GM19455 (cell line): ENCODE data around the gene SH2D1B.
"Not testable (repeated sequence)": the region's sequence is repeated elsewhere in the genome, so short reads cannot be mapped to it uniquely, and the experiment has no call there.

Experiments
- ATAC-seq: cut with Tn5 transposase; IDR thresholded peaks from one replicate; pipeline ENCODE4 v1.9.1; 2021; ENCODE audit not compliant: unreplicated experiment

The SH2D1B gene, protein sequence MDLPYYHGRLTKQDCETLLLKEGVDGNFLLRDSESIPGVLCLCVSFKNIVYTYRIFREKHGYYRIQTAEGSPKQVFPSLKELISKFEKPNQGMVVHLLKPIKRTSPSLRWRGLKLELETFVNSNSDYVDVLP

DNA sequence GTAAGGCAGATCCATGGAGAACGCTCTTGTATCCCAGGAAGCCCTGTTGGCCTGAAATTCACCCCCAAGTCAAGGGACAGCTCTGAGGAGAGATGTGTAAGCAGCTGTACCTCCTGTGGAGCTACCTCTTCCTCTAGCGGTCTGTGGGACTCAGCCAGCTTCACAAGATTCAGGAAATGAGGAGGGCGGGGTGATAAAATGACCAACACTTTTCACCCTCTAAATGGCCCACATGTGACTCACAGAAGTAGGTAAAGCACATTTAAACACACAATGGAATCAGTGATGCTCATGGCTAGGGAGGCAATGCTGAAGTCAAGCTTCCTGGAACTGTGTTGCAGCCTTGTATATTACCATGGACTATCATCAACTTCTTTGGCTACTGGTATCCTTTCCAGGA is at the start of gene SH2D1B:
Gene SH2D1B, minus strand, starts transcription at position 135 of the 400 bp plus-strand sequence. Its CDS starts 120 bp downstream, at position 15.
- no peak for ATAC-seq

DNA sequence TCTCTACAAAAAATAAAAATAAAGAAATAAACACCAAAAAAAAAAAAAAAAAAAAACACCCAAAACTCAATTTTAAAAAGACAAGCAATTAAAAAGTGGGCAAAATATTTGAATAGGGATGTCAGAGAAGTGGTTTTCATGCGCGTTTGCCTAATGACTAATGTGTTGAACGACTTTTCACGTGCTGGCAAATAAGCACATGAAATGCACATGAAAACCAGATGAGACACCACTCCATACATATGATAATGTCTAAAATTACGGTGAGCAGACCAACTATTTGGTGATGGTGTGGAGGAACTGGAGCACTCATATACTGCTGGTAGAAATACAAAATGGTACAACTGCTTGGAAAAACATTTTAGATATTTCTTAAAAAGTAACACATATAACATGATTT is 46.3 kb upstream of the SH2D1B start:
- no peak for ATAC-seq

DNA sequence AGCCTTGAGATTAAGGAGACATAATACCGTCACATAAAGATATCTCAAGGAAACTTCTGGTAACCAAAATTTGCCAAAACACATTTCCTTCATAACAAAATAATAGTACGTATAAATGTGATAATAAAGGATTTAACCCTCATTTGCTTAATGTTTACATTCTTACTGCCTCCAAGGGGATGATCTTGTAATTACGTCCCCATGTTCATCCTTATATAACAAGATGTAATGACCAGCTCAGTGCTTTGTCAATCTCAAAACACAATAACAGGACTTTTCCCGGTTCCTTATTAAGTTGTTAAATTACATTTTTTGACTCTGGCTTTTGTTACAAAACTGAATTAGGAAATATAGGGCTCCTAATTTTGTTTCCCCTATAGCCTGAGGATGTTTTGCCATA is 44.4 kb upstream of the SH2D1B start:
- no peak for ATAC-seq

DNA sequence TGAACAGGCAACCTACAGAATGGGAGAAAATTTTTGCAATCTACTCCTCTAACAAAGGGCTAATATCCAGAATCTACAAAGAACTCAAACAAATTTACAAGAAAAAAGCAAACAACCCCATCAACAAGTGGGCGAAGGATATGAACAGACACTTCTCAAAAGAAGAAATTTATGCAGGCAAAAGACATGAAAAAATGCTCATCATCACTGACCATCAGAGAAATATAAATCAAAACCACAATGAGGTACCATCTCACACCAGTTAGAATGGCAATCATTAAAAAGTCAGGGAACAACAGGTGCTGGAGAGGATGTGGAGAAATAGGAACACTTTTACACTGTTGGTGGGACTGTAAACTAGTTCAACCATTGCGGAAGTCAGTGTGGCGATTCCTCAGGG is 42.4 kb upstream of the SH2D1B start:
- not testable (repeated sequence) for ATAC-seq

DNA sequence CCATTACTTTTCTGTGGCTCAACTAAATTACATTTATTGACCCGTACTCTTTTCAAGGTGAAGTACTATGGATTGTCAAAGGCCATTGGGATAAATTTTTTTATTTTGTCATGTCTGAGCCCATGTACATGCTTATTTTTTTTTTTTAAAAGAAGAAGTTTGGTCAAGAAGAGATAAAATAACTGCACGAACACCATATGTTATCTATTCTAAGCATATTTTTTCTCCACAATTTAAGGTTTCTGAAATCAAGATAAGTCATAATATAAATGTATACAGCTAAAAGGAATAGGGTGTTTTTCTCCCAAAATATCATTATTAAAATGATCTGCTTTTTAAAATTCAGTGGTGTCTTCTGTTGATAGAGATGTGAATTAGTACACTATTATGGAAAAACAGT is 35.0 kb upstream of the SH2D1B start:
- no peak for ATAC-seq

DNA sequence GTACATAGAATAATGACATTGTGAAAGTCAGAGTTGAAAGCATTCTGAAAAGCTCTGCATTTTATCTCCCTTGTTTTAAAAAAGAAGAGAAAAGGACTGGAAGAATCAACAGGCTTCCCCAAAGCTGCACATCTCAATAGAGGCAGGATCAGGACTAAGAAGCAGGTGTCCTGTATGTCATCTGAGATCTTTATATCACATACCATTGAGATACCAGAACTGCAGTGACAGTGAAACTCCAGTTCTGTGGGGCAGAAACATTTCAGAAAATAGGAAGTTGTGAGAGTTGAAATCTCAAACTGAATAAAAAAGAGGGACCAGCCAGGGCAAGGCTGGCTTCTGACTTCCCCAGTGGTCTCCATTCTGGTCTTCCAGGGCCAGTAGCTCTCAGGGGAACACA is 33.0 kb upstream of the SH2D1B start:
- ATAC-seq = no peak

DNA sequence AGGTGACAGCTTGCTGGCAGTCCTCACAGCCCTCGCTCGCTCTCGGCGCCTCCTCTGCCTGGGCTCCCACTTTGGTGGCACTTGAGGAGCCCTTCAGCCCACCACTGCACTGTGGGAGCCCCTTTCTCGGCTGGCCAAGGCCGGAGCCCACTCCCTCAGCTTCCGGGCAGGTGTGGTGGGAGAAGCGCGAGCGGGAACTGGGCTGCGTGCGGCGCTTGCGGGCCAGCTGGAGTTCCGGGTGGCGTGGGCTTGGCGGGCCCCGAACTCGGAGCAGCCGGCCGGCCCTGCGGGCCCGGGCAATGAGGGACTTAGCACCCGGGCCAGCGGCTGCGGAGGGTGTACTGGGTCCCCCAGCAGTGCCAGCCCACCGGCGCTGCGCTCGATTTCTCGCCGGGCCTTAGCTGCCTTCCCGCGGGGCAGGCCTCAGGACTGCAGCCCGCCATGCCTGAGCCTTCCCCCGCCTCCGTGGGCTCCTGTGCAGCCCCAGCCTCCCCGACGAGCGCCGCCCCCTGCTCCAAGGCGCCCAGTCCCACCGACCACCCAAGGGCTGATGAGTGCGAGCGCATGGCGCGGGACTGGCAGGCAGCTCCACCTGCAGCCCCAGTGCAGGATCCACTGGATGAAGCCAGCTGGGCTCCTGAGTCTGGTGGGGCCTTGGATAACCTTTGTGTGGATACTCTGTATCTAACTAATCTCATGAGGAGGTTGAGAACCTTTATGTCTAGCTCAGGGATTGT is 21.2 kb upstream of the SH2D1B start:
- ATAC-seq = not testable (repeated sequence)

DNA sequence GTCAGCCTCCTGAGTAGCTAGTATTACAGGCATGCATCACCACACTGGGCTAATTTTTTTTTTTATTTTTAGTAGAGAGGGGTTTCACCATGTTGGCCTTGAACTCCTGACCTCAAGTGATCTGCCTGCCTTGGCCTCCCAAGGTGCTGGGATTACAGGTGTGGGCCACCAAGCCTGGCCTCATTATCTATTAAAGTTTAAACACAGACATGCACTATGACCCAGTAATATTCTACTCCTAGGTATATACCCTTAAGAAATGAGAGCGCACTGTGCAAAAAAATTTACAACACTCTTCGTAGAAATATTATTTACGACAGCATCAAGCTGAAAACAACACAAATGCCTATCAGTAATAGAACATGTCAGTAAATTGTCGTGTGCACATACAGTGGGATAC is 18.6 kb upstream of the SH2D1B start:
- ATAC-seq = no peak

DNA sequence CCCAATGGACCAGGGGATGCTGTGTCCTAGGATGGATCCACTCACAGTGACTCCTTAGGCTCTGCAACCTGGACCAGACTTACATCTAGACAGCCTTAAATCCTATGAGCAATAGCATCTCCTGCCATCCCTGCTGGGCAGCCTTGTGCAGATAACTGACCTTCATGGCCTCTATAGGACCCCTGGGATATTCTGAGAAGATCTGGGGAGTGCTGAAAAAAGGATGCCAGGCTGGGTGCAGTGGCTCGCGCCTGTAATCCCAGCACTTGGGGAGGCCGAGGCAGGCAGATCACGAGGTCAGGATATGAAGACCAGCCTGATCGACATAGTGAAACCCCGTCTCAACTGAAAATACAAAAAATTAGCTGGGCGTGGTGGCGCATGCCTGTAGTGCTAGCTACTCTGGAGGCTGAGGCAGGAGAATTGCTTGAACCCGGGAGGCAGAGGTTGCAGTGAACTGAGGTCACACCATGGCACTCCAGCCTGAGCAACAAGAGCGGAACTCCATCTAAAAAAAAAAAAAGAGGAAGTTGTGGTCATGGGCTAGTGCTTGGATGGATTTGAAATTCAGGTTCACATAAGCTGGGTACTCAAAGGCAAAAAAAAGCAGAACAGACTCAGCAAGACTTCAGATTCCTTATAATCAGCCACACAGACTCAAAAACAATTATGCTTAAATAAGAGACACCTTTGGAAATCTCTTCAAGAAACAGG is 10.9 kb upstream of the SH2D1B start:
- ATAC-seq = no peak

DNA sequence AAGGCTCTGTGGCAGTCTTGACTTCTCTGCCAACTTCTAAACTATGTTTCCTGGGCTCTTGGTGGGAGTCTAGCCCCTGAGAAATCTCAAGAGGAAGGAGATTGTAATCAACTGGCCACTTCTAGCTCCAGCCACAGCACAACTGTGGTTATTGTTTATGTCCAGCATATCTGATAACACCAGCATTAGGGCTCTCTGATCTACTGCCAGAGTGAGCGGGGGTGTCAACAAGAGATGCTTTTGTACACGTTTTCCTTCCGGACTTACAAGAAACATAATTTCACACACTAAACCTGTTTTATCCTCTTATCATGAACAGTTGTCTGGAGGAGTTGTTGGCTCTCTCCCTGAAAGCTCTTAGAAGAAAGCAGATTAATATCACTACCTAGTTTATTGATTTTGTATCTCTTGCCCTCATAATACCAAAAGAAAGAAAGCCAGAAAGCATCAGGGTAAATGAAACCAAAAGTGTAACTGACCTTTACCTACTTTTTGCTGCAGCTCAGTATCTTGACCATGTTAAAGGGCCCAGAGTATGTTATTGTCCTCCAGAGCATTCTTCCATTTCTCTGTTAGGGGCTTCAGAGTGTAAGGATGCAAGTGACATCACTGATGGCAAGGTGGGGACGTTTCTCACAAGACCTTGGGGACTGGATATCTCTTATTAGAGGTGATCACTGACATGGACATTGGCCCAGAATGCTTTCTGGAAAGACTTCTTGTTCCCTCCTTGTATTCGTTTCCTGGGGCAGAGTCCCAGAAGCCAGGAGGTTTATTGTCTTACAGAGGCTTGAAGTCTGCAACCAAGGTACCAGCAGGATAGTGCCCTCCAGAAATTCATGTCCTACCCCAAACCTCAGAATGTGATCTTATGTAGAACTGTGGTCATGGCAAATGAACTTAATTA is 9.6 kb upstream of the SH2D1B start:
- ATAC-seq = no peak

DNA sequence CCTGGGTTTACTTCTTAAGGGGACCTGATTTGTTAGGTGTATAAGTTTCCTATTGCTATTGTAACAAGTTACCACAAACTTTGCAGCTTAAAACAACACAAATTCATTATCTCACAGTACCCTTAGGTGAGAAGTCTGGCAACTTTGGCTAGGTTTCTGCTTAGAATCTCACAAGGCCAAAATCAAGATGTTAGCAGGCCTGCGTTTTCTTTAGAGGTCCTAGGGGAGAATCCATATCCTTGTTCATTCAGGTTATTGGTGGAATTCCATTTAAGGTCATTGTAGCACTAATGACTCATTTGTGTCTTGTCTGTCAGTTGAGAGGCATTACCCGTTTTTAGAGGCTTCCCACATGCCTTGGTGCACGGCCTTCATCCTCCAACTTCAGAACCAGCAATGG is 8.2 kb upstream of the SH2D1B start:
- ATAC-seq = no peak

DNA sequence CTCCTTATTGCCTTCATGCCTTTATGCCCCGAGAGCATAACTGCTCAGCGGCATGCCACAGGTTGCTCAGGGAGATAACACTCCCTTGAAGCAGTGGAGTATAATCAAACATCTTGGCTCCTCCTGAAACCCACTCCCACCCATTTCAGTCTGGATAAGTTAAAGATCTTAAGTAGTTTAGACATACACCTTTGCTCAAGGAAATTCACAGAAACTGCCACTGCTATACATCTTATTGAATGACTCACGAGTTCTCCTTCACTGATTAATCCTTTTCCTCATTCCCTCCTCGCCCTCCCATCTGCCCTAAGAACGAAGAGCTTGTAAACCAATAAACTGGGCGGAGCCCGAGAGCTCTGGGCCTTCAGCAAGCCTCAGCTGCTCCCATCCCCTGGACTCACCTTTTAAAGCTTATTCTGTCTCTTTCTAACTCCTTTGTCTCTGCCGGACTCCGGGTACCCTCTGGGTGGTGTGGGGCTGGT is 7.6 kb upstream of the SH2D1B start:
- not testable (repeated sequence) for ATAC-seq

DNA sequence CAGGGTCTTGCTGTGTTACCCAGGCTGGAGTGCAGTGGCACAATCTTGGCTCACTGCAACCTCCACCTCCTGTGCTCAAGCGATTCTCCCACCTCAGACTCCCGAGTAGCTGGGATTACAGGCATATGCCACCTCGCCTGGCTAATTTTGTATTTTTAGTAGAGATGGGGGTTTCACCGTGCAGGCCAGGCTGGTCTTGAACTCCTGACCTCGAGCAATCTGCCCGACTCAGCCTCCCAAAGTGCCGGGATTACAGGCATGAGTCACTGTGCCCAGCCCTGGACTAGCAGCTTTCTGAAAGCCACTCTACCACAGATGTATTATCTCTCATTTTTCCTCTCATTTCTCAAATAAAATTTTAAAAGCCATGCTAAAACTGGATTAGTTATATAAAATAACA is 6.6 kb upstream of the SH2D1B start:
- ATAC-seq = not testable (repeated sequence)

DNA sequence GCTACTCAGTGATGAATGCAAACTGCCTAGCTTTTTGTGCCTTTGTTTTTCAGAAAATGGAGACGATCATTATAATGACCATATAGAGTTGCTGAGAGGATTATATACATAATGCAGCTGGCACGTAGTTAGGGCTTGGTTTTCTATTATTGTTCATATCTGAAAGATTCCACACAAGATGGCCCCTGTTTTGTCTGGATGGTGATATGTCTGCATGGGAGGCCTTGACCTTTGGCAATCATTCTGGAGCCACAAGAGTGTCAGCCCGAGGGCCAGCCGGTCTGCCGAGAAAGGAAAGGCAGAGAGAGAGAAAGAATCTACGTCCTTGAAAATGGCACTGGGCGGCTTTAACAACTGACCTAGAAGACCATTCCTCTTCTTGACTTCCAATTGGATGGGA is 5.7 kb upstream of the SH2D1B start:
- ATAC-seq = no peak

DNA sequence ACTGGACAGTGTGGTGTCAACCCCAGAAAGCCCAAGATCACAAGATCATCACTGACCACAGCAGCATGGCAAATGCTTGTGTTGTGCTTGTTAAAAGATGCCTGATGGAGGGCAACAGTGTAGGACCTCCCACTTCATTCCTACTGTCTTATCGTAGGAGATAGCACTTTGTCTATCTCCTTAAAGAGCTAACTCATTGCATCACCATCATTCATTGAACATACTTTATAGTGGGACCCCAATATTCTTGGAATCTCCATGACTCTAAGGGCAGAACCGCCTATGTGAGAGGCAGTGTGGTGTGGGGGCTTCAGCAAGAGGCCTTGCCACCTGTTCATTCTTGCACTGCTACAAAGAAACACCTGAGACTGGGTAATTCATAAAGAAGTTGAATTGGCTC is 5.0 kb upstream of the SH2D1B start:
- no peak for ATAC-seq

DNA sequence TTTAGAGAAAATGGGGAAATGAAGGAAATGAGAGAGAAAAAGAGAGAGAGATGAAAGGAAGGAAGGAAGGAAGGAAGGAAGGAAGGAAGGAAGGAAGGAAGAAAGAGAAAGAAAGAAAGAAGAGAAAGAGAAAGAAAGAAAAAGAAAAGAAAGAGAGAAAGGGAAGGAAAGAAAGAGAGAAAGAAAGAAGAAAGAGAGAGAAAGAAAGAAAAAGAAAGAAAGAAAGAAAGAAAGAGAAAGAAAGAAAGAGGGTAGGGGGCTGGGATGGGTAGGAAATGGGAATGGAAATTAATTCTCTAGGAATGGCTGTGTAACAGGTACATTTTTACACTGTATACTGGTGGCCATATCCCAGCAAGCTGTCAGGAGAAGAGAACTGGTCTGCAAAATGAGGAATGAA is 4.3 kb upstream of the SH2D1B start:
- no peak for ATAC-seq

DNA sequence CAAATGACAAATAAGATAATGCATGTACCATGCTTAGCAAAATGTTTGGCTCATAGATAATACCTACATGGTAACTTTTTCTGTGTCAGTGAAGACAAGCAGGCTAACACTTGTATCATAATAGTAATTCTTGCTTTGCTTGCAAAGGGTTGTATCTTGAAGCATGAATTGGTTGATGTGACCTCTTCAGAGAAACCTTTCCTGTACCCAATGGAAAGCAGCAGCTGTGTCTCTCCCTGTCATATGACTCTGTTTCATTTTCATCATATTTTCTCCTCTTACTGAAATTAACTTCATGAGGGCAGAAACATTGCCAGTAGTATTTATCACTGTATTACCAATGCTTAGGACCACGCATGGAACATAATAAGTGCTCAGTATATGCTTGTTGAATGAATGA is 4.4 kb downstream of the SH2D1B start:
- no peak for ATAC-seq

DNA sequence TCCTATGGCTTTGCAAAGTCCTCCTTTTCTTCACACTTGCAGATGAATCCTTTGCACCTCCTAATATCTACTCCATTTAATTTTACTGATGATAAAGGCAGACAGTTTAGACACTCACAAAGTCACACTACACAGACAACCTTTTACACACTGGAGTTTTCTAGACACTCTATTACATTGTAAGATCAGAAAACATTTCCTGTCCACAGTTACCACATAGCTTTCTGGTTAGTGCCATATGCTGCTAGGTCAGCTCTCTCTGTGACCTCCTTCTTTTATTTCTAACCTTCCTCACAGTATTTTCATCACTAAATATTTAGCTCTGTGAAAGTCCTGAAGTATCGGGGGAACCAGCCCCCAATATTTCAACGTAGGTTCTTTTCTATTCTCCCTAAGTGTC is 5.1 kb downstream of the SH2D1B start:
- ATAC-seq = no peak

DNA sequence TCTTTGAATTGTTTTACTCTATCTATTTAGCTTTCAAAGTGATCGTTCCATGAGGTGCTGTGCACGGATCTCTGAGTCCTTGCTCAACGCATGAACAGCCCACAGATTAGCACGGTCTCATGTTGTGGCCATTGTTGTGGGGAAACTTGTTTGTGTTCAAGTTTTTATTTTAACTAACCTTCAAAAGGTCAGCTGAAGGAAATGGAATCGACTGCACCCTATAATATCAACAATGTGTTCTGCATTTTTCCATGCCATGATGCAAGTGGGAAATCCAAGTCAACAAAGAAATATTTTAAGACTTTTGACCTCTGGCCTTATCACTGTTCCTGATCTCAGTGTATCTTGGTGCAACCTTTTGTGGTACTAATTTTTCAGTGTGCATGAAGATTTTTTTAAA is 6.1 kb downstream of the SH2D1B start:
- no peak for ATAC-seq

DNA sequence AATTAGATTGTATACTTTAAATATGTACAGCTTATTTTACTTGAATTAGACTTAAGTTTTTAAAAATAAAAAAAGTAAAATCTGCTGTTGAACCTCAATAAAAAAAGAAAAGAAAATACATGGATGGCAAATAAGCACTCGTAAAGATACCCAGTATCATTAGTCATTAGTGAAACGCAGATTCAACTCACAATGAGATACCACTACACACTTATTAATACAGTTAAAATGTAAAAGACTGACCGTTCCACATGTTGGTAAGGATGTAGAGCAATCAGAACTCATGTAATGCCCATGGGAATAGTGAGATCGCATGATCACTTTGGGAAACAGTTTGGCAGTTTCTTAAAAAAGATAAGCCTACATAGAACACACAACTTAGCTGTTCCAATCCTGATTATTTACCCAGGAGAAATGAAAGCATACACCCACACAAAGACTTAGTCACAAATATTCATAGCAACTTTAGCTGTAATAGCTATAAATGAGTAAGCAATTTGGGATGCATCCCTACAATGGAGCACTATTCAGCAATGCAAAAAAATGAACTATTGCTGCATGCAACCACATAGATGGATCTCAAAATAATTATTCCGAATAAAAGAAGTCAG is 7.3 kb downstream of the SH2D1B start:
- no peak for ATAC-seq
